ENCODE data around the gene LRRN3. TPM values are rescaled to one million over a fixed set of nuclear protein-coding genes. Genes with fewer than 3 reads are reported as not detected.

The LRRN3 gene
- total RNA-seq, 1 donor from 2014 or later: 6.3 TPM

- no peak for TF ChIP-seq CTCF (IDR thresholded peaks at IDR 0.05; ENCODE audit: partially characterized antibody, unreplicated experiment)
- H3K27me3 Mint-ChIP-seq (ENCODE audit: unreplicated experiment): no peaks in the 10 kb centered on the region
- no peaks in the 10 kb centered on the region for H3K4me1 Mint-ChIP-seq (ENCODE audit: low read depth, unreplicated experiment)
- DNase-seq: no peak
- no peak overlapping the region for H3K4me3 Mint-ChIP-seq (ENCODE audit: unreplicated experiment)
- no peaks in the 10 kb centered on the region for H3K36me3 Mint-ChIP-seq (ENCODE audit: unreplicated experiment)
- no peaks in the 10 kb centered on the region for H3K9me3 Mint-ChIP-seq (ENCODE audit: unreplicated experiment)
- no peak overlapping the region for H3K27ac Mint-ChIP-seq (ENCODE audit: unreplicated experiment)
Observed at GRCh38 chr7:111140091-111140865, 49.4 kb downstream of the LRRN3 start.

GRCh38 chr7:111145472-111145871 lies 54.5 kb downstream of the LRRN3 start:
- no peak for DNase-seq
- H3K9me3 Mint-ChIP-seq (ENCODE audit: unreplicated experiment): no peaks in the 10 kb centered on the region
- TF ChIP-seq CTCF (IDR thresholded peaks at IDR 0.05; ENCODE audit: partially characterized antibody, unreplicated experiment): no peak
- no peak overlapping the region for H3K4me3 Mint-ChIP-seq (ENCODE audit: unreplicated experiment)
- H3K36me3 Mint-ChIP-seq (ENCODE audit: unreplicated experiment): no peaks in the 10 kb centered on the region
- no peaks in the 10 kb centered on the region for H3K4me1 Mint-ChIP-seq (ENCODE audit: low read depth, unreplicated experiment)
- H3K27ac Mint-ChIP-seq (ENCODE audit: unreplicated experiment): no peak overlapping the region
- no peaks in the 10 kb centered on the region for H3K27me3 Mint-ChIP-seq (ENCODE audit: unreplicated experiment)

GRCh38 chr7:111146136-111146535 lies 55.2 kb downstream of the LRRN3 start:
- Mint-ChIP-seq H3K27me3 (ENCODE audit: unreplicated experiment) (no peaks in the 10 kb centered on the region), H3K27ac (ENCODE audit: unreplicated experiment) (no peak overlapping the region), H3K36me3 (ENCODE audit: unreplicated experiment) (no peaks in the 10 kb centered on the region), H3K4me3 (ENCODE audit: unreplicated experiment) (no peak overlapping the region), H3K4me1 (ENCODE audit: low read depth, unreplicated experiment) (no peaks in the 10 kb centered on the region), H3K9me3 (ENCODE audit: unreplicated experiment) (no peaks in the 10 kb centered on the region)
- no peak for TF ChIP-seq CTCF (IDR thresholded peaks at IDR 0.05; ENCODE audit: partially characterized antibody, unreplicated experiment)
- no peak for DNase-seq

GRCh38 chr7:111147708-111148533 lies 57.0 kb downstream of the LRRN3 start:
- TF ChIP-seq CTCF (IDR thresholded peaks at IDR 0.05; ENCODE audit: partially characterized antibody, unreplicated experiment): no peak
- Mint-ChIP-seq H3K4me3 (ENCODE audit: unreplicated experiment) (no peak overlapping the region), H3K36me3 (ENCODE audit: unreplicated experiment) (no peaks in the 10 kb centered on the region), H3K27ac (ENCODE audit: unreplicated experiment) (no peak overlapping the region), H3K9me3 (ENCODE audit: unreplicated experiment) (no peaks in the 10 kb centered on the region), H3K27me3 (ENCODE audit: unreplicated experiment) (no peaks in the 10 kb centered on the region), H3K4me1 (ENCODE audit: low read depth, unreplicated experiment) (no peaks in the 10 kb centered on the region)
- no peak for DNase-seq

- no peaks in the 10 kb centered on the region for H3K36me3 Mint-ChIP-seq (ENCODE audit: unreplicated experiment)
- no peaks in the 10 kb centered on the region for H3K4me1 Mint-ChIP-seq (ENCODE audit: low read depth, unreplicated experiment)
- no peaks in the 10 kb centered on the region for H3K9me3 Mint-ChIP-seq (ENCODE audit: unreplicated experiment)
- no peaks in the 10 kb centered on the region for H3K27me3 Mint-ChIP-seq (ENCODE audit: unreplicated experiment)
- TF ChIP-seq CTCF (IDR thresholded peaks at IDR 0.05; ENCODE audit: partially characterized antibody, unreplicated experiment): no peak
- no peak overlapping the region for H3K27ac Mint-ChIP-seq (ENCODE audit: unreplicated experiment)
- no peak for DNase-seq
- no peak overlapping the region for H3K4me3 Mint-ChIP-seq (ENCODE audit: unreplicated experiment)
Observed at GRCh38 chr7:111150709-111151108, 59.8 kb downstream of the LRRN3 start.

Data from glutamatergic neuron (in vitro differentiated cells).